ENCODE results near the gene CCND1. TPM values are rescaled to one million over a fixed set of nuclear protein-coding genes. Genes with fewer than 3 reads are reported as not detected.

CCND1 gene
- total and polyA plus RNA-seq, 12 donors = 11.4 to 292 (median 173) TPM

GRCh38 chr11:69644071-69644961, 3.4 kb downstream of the CCND1 start:
- WGBS, 2 donors = 34 to 37% methylated on average over 21 to 24 of the region's 24 CpGs
- Histone ChIP-seq H3K27ac (peak overlapping the region in 8 of 10 donors; percentile 55 to 99 (median 96)), H3K4me3 (peak overlapping the region in 8 of 10 donors; percentile 10 to 99 (median 85)), H3K36me3 (peaks cover 0 to 64% (median 28%) of the 10 kb centered on the region in 9 donors), H3K4me1 (peaks cover 16 to 81% (median 48%) of the 10 kb centered on the region in 9 donors), H3K9me3 (no peaks in the 10 kb centered on the region), H3K27me3 (peaks cover 0 to 29% (median 0%) of the 10 kb centered on the region in 7 donors)
- ATAC-seq (peak; percentile 51 to 83 (median 76)), DNase-seq (peak; percentile 82 to 87)
- intact Hi-C loops (cut with DNase I) = loop anchor here (2.0 to 10.0 kb wide), 10 partner anchors 202 to 750 kb away; partner anchors contain the start of genes MYEOV (in 4 of the 10), IGHMBP2 (in 1 of the 10) and MRPL21 (in 1 of the 10)
- TF ChIP-seq, protein P1, sequence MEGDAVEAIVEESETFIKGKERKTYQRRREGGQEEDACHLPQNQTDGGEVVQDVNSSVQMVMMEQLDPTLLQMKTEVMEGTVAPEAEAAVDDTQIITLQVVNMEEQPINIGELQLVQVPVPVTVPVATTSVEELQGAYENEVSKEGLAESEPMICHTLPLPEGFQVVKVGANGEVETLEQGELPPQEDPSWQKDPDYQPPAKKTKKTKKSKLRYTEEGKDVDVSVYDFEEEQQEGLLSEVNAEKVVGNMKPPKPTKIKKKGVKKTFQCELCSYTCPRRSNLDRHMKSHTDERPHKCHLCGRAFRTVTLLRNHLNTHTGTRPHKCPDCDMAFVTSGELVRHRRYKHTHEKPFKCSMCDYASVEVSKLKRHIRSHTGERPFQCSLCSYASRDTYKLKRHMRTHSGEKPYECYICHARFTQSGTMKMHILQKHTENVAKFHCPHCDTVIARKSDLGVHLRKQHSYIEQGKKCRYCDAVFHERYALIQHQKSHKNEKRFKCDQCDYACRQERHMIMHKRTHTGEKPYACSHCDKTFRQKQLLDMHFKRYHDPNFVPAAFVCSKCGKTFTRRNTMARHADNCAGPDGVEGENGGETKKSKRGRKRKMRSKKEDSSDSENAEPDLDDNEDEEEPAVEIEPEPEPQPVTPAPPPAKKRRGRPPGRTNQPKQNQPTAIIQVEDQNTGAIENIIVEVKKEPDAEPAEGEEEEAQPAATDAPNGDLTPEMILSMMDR (IDR thresholded peaks at IDR 0.05) = peak in 8 of 9 donors; percentile 23 to 68 (median 44)

GRCh38 chr11:69644962-69645675, 4.2 kb downstream of the CCND1 start:
- H3K36me3 ChIP-seq = peaks cover 0 to 72% (median 35%) of the 10 kb centered on the region in 9 donors
- H3K4me1 ChIP-seq = peaks cover 16 to 81% (median 51%) of the 10 kb centered on the region in 9 donors
- peaks cover 0 to 21% (median 0%) of the 10 kb centered on the region in 7 donors for H3K27me3 ChIP-seq
- intact Hi-C loops (cut with DNase I) = loop anchor here (2.0 to 10.0 kb wide), 10 partner anchors 203 to 750 kb away; partner anchors contain the start of genes MYEOV (in 4 of the 10), IGHMBP2 (in 1 of the 10) and MRPL21 (in 1 of the 10)
- H3K27ac ChIP-seq = peak overlapping the region in 8 of 10 donors; percentile 38 to 99 (median 64)
- 77 to 79% methylated on average over 20 of the region's 20 CpGs for WGBS, 2 donors
- H3K9me3 ChIP-seq = no peaks in the 10 kb centered on the region
- ATAC-seq = no peak
- DNase-seq = no peak
- peak overlapping the region in 1 of 10 donors; percentile 95 for H3K4me3 ChIP-seq
- TF ChIP-seq, protein P1 (IDR thresholded peaks at IDR 0.05) = no peak

DNA sequence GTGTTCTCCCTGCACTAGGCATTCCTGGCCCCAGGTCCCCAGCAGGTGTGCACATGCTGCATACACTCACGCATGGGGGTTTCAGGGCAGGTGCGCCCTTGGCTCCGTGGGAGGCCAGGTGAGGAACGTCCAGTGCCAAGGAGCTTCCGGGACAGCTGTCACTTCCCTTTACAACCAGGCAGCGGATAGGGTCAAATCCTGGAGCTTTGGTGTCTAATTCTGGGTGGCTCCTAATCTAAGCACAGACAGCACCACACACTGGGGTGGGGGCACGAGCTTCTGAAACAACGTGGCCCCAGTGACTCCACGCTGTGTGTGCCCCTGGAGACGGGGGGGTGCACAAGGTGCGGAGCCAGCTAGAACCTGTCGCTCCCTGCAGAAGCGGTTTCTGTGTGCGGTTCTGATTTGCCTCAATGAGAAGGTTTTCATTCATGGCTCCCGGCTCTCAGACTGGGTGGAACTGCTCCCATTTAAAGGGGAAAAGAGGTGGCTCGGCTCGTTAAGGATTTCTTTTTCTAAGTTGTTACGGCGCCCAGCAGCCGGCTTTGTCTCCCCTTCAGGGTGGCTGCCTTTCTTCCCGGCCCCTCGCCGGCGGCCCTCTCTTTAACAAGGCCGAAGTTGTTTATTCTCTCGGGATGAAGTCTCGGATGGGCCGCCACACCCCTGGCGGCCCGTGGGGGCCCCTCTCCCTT, 5.0 kb downstream of the CCND1 start:
- H3K36me3 ChIP-seq = peaks cover 0 to 80% (median 36%) of the 10 kb centered on the region in 9 donors
- H3K27me3 ChIP-seq = peaks cover 0 to 13% (median 0%) of the 10 kb centered on the region in 7 donors
- H3K9me3 ChIP-seq = no peaks in the 10 kb centered on the region
- peak overlapping the region in 1 of 10 donors; percentile 46 for H3K27ac ChIP-seq
- ATAC-seq (no peak), DNase-seq (no peak)
- H3K4me1 ChIP-seq = peaks cover 16 to 78% (median 45%) of the 10 kb centered on the region in 9 donors
- 79 to 84% methylated on average over 30 of the region's 30 CpGs for WGBS, 2 donors
- no peak overlapping the region for H3K4me3 ChIP-seq
- TF ChIP-seq, protein P1 (IDR thresholded peaks at IDR 0.05) = no peak
- intact Hi-C loops (cut with DNase I) = loop anchor here in 5 of 10 donors (2.0 to 10.0 kb wide), 4 partner anchors 353 to 751 kb away; partner anchors contain the start of genes IGHMBP2 (in 1 of the 5) and MRPL21 (in 1 of the 5)
